Measurements from ENCODE around the gene ZCCHC3. TPM values are rescaled to one million over a fixed set of nuclear protein-coding genes. Genes with fewer than 3 reads are reported as not detected.

Gene ZCCHC3
- total and polyA plus RNA-seq, 8 donors = 4.2 to 10.7 (median 6.2) TPM

DNA sequence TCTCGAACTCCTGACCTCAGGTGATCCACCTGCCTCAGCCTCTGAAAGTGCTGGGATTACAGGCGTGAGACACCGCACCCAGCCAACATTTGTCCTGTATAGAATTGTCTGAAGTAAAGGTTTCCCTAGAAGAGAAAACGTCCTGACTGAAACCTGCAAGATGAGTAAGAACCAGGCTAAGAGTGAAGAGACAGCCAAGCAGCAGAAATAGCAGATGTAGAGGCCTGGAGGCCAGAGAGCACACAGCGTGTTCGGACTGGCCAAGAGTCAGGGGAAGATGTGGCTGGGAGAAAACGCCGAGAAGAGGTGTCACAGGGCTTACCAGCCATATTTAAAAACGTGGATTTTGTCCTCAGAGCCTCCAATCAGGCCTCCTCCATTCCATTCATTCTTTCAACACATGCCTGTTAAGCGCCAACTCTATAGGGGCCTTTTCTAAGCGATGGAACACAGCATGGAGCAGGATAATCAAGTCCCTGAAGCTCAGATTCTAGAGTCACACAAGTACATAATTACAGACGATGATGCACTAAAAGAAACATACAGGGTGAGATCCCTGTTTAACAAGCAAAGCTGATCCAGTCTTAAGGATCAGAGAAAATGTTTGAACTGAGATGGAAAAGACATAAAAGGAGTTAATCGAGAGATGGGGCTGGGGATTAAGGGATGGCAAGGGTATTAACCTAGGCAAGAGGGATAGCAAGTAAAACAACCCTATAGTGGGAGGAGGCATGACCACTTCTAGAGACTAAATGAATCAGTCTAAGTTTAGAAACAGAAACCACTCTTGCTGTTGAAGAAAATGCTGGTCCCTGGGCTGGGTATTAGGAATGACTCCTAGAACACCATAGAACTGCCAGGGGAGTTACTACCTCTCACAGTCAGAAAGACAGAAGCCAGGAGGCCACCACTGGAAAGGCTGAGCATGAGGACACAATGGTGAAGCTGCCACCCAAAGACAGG is 4.8 kb downstream of the ZCCHC3 start:
- no peaks in the 10 kb centered on the region for H3K9me3 ChIP-seq
- no peak overlapping the region for H3K4me3 ChIP-seq
- TF ChIP-seq, protein P1, sequence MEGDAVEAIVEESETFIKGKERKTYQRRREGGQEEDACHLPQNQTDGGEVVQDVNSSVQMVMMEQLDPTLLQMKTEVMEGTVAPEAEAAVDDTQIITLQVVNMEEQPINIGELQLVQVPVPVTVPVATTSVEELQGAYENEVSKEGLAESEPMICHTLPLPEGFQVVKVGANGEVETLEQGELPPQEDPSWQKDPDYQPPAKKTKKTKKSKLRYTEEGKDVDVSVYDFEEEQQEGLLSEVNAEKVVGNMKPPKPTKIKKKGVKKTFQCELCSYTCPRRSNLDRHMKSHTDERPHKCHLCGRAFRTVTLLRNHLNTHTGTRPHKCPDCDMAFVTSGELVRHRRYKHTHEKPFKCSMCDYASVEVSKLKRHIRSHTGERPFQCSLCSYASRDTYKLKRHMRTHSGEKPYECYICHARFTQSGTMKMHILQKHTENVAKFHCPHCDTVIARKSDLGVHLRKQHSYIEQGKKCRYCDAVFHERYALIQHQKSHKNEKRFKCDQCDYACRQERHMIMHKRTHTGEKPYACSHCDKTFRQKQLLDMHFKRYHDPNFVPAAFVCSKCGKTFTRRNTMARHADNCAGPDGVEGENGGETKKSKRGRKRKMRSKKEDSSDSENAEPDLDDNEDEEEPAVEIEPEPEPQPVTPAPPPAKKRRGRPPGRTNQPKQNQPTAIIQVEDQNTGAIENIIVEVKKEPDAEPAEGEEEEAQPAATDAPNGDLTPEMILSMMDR (IDR thresholded peaks at IDR 0.05) = no peak
- no peaks in the 10 kb centered on the region for H3K27me3 ChIP-seq
- DNase-seq (no peak), ATAC-seq (no peak), FAIRE-seq (no peak)
- no peaks in the 10 kb centered on the region for H3K36me3 ChIP-seq
- no peak overlapping the region for H3K27ac ChIP-seq
- WGBS, 2 donors = 84% methylated on average over 13 of the region's 13 CpGs
- peaks cover 10 to 16% (median 13%) of the 10 kb centered on the region in 3 donors for H3K4me1 ChIP-seq
- intact Hi-C loops (cut with DNase I) = no loop called here

DNA sequence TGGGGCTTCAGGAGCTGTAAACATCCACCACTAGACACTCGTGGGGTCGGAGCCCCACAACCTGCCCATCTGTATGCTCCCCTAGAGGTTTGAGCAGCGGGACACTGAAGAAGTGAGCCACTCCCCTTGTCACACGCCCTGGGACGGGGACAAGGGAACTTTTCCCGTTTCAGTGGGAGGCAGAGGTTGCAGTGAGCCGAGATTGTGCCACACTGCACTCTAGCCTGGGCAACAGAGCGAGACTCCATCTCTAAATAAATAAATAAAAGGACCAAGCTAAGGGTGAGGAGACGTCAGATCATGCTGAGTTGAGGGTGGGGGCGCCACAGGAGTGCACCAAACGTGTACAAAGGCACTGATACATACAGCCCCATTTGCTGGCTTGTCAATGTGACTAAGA is 8.4 kb downstream of the ZCCHC3 start:
- no peaks in the 10 kb centered on the region for H3K36me3 ChIP-seq
- H3K4me3 ChIP-seq = no peak overlapping the region
- no peaks in the 10 kb centered on the region for H3K27me3 ChIP-seq
- TF ChIP-seq, protein P1 (IDR thresholded peaks at IDR 0.05) = no peak
- WGBS, 2 donors = 59 to 73% methylated on average over 11 of the region's 11 CpGs
- no peak for DNase-seq
- ATAC-seq = no peak
- intact Hi-C loops (cut with DNase I) = no loop called here
- H3K4me1 ChIP-seq = peaks cover under 1 to 2% (median 1%) of the 10 kb centered on the region in 3 donors
- H3K27ac ChIP-seq = no peak overlapping the region
- H3K9me3 ChIP-seq = no peaks in the 10 kb centered on the region
- FAIRE-seq = no peak

DNA sequence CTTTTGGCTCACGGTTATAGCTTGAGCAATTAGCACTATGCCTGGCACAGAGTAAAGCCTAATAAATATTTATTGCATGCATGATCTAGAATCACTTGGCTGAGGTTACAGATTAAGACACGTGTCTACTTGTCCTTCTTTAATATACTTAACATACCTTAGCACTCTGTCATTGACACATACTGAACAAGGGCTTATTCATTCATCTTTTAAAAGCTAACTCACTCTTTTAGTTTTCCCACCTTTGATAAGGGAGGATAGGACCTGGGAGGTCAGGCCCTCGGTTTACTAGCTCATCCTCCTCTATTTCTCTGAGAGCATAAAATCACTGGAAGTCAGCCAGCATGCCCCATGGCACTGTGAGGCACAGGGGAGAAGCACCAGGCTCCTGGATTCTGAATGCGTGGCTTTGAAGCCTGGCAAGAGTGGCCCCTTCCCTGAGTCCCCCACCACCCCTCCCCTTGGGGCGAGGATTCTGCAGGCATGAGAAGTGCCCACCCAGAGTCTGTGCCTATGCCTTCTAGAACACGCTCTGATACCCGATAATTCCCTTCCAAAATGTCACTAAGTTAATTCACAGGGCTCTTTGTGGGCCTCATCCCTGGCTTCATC is 11.2 kb downstream of the ZCCHC3 start:
- Histone ChIP-seq H3K9me3 (no peaks in the 10 kb centered on the region), H3K27ac (no peak overlapping the region), H3K27me3 (no peaks in the 10 kb centered on the region), H3K4me1 (peaks cover 0 to 3% (median 0%) of the 10 kb centered on the region in 3 donors), H3K4me3 (no peak overlapping the region), H3K36me3 (no peaks in the 10 kb centered on the region)
- TF ChIP-seq, protein P1 (IDR thresholded peaks at IDR 0.05) = no peak
- FAIRE-seq (no peak), ATAC-seq (no peak), DNase-seq (no peak)
- 58 to 63% methylated on average over 7 of the region's 7 CpGs for WGBS, 2 donors
- intact Hi-C loops (cut with DNase I) = no loop called here

DNA sequence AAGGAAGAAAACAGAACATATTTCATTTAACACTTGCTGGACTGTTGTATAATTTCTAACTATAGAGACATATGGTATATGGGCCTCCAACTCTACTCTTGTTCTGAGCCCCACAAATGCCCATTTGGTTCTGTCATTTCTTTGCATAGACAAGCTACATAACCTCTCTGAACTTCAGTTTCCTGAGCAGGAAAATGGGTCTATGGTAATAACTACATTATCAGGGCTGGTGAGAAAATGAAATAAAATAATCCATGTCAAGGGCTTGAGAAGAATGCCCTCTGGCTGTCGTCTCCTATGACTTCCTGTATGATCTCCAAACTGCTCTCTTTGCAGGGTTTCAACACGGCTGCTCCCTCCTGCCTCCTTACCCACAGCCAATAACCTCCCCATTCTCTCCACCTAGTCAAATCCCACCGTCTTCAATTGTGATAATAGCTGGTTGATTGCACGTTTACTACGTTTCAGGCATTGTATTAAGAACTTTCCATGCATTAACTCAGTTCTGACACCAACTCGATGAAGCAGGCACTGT is 12.0 kb downstream of the ZCCHC3 start:
- intact Hi-C loops (cut with DNase I) = no loop called here
- no peak for DNase-seq
- peak overlapping the region in 3 of 4 donors; percentile 33 to 63 (median 59) for H3K27ac ChIP-seq
- no peaks in the 10 kb centered on the region for H3K9me3 ChIP-seq
- no peaks in the 10 kb centered on the region for H3K27me3 ChIP-seq
- TF ChIP-seq, protein P1 (IDR thresholded peaks at IDR 0.05) = no peak
- peak overlapping the region in 1 of 4 donors; percentile 36 for H3K4me3 ChIP-seq
- H3K4me1 ChIP-seq = peaks cover 0 to 3% (median 0%) of the 10 kb centered on the region in 3 donors
- FAIRE-seq = no peak
- no peaks in the 10 kb centered on the region for H3K36me3 ChIP-seq
- peak in 2 of 4 donors; percentile 12 to 49 for ATAC-seq
- WGBS, 2 donors = 36 to 38% methylated on average over 6 of the region's 6 CpGs
